Coronary artery (tissue), 2 donors: ENCODE measurements around the gene INPP5A.

Experiments
- DNase-seq: peaks from one replicate; pipeline ENCODE4 v3.0.0-alpha.2; 2017; ENCODE audit warnings: low spot score
- H3K27ac ChIP-seq, 2 donors: fragments of 200-600 bp; sonication (generic); one replicate each; pipeline ENCODE4 v1.5.1; 2016 to 2019
- H3K4me3 ChIP-seq: fragments of 200-600 bp; sonication (generic); 2 replicates; pipeline ENCODE4 v1.5.1; 2016; ENCODE audit warnings: mild to moderate bottlenecking, moderate library complexity
- CTCF ChIP-seq: fragments of 200-600 bp; sonication (generic); IDR thresholded peaks from one replicate; pipeline ENCODE4 v1.5.1; 2019; ENCODE audit warnings: antibody characterized with exemption

The INPP5A gene

GRCh38 chr10:132786884-132787494 is 249.4 kb downstream of the INPP5A start:
- Histone ChIP-seq H3K27ac (no peak overlapping the region), H3K4me3 (peak overlapping the region; percentile 53)
- TF ChIP-seq CTCF, result no peak

GRCh38 chr10:132787495-132788179 is 250.1 kb downstream of the INPP5A start:
- peak overlapping the region; percentile 53 for H3K4me3 ChIP-seq
- H3K27ac ChIP-seq, result no peak overlapping the region
- TF ChIP-seq CTCF, result no peak
- DNase-seq, result no peak

More at GRCh38 chr10:132786884-132787494, 249.4 kb downstream of the INPP5A start:
- no peak for DNase-seq

DNA sequence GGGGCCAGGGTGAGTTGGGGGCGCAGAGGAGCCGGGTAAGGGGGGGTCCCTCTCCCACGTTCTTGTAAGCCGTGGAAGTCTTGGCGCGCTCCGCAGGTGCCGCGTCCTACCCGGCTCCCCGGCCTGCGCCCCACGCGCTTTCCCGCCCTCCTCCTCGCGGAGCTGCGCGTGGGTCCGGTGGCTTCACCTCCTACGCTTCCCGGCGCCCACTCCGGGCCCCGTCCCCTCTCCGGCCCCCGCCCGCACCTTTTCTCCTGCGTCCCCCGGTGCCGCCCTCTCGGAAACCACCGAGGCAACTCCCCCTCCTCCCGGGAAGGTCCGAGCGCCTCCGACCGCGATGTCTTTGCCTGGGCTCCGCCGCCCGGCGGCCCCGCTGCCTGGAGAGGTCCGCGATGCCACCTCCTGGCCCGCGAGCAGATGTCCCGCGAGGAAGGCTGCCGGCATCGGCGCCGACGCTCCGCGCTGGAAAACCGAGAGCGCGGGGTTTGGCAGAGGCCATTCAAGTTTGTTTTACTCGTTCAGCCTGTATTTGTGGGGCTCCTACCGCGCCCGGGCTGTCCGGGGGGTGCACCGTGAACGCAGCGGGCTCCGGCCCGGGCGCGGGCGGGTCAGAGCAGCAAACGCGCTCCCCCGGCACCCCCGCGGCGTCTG is 250.7 kb downstream of the INPP5A start:
- H3K27ac ChIP-seq, result no peak overlapping the region
- TF ChIP-seq CTCF, result no peak
- no peak for DNase-seq
- no peak overlapping the region for H3K4me3 ChIP-seq

- H3K27ac ChIP-seq, result no peak overlapping the region
- TF ChIP-seq CTCF, result no peak
- DNase-seq, result no peak
- H3K4me3 ChIP-seq, result no peak overlapping the region
These were observed 251.2 kb downstream of the INPP5A start for GRCh38 chr10:132788831-132789219.

GRCh38 chr10:132789659-132790148 is 252.1 kb downstream of the INPP5A start:
- no peak overlapping the region for H3K27ac ChIP-seq
- H3K4me3 ChIP-seq, result no peak overlapping the region
- TF ChIP-seq CTCF, result no peak
- no peak for DNase-seq

- no peak for DNase-seq
- TF ChIP-seq CTCF, result no peak
- no peak overlapping the region for H3K27ac ChIP-seq
- H3K4me3 ChIP-seq, result no peak overlapping the region
These were observed 252.9 kb downstream of the INPP5A start for GRCh38 chr10:132790470-132790869.
